ENCODE data around the gene ADRB2. TPM values are rescaled to one million over a fixed set of nuclear protein-coding genes. Genes with fewer than 3 reads are reported as not detected.

Gene ADRB2
- total and polyA plus RNA-seq, 11 donors: 1.8 to 8.3 (median 5.2) TPM

DNA sequence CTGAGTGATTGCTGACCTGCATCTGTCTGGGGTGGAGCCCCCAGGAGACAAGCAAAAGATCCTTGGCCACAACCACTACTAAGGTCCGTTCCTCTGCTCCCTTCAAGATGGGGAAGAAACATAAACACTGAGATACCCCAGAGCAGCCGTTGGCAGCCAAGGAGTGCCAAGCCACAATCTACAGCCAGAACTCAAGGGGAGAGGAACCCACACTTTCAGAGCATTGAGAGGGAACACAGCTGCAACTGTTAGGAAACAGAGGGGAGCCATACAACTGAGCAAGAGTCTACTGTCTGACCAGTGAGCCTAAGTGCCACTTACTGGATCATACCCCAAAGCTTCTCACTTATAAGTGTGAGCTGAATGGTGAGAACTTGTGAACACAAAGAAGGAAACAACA lies 44.6 kb upstream of the ADRB2 start:
- no peaks in the 10 kb centered on the region for H3K27me3 ChIP-seq
- H3K4me3 ChIP-seq: no peak overlapping the region
- intact Hi-C loops (cut with DNase I): no loop called here
- WGBS, 4 donors: 48 to 61% (median 55%) methylated on average over 2 of the region's 2 CpGs
- no peak for ATAC-seq
- no peak overlapping the region for H3K27ac ChIP-seq
- H3K4me1 ChIP-seq: no peaks in the 10 kb centered on the region
- no peak for TF ChIP-seq POLR2A (IDR thresholded peaks at IDR 0.05)
- TF ChIP-seq, protein P1, sequence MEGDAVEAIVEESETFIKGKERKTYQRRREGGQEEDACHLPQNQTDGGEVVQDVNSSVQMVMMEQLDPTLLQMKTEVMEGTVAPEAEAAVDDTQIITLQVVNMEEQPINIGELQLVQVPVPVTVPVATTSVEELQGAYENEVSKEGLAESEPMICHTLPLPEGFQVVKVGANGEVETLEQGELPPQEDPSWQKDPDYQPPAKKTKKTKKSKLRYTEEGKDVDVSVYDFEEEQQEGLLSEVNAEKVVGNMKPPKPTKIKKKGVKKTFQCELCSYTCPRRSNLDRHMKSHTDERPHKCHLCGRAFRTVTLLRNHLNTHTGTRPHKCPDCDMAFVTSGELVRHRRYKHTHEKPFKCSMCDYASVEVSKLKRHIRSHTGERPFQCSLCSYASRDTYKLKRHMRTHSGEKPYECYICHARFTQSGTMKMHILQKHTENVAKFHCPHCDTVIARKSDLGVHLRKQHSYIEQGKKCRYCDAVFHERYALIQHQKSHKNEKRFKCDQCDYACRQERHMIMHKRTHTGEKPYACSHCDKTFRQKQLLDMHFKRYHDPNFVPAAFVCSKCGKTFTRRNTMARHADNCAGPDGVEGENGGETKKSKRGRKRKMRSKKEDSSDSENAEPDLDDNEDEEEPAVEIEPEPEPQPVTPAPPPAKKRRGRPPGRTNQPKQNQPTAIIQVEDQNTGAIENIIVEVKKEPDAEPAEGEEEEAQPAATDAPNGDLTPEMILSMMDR (IDR thresholded peaks at IDR 0.05): no peak
- H3K9me3 ChIP-seq: no peaks in the 10 kb centered on the region
- no peak for DNase-seq
- H3K36me3 ChIP-seq: no peaks in the 10 kb centered on the region

DNA sequence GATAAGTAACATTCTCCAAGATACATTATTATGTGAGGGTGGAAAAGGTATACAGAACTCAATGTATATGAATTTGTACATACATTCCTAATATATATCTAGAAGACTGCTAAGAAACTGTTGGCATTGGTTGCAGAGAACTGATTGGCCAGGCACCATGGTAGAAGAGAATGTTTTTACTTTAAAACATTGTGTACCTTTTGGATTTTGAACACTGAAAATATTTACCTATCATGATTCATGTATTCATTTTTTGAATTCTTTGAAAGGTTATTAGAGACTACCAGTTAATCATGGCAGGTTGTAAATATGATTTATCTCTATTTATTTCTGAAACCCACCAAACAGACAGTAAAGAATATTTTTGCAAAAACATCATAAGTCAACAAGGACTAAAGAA lies 41.2 kb upstream of the ADRB2 start:
- DNase-seq: no peak
- TF ChIP-seq POLR2A (IDR thresholded peaks at IDR 0.05): no peak
- TF ChIP-seq, protein P1 (IDR thresholded peaks at IDR 0.05): no peak
- H3K4me1 ChIP-seq: no peaks in the 10 kb centered on the region
- no peaks in the 10 kb centered on the region for H3K27me3 ChIP-seq
- intact Hi-C loops (cut with DNase I): loop anchor here in 1 of 10 donors (5.0 kb wide), 1 partner anchor 38 kb away; no protein-coding TSS in a partner anchor
- no peak overlapping the region for H3K4me3 ChIP-seq
- H3K9me3 ChIP-seq: no peaks in the 10 kb centered on the region
- no peaks in the 10 kb centered on the region for H3K36me3 ChIP-seq
- H3K27ac ChIP-seq: no peak overlapping the region
- ATAC-seq: no peak

DNA sequence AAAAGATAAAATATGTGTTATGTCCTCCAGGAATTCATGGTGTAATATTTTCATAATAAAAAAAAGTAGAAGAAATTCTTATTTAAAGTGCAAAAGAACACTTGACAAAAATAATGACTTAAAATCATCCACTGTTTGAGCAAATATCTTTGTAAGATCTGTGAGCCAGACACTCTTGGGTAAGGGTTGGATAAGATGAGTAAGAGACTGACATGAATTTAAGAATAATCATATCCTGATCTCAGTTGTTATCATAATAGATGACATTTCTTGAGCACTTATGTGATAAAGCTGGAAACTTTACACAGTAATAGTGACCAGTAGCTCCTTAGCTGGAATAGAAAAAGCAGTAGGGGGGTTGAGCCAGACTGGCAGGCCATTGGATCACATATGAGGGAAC lies 40.0 kb upstream of the ADRB2 start:
- intact Hi-C loops (cut with DNase I): loop anchor here in 1 of 10 donors (5.0 kb wide), 1 partner anchor 39 kb away; no protein-coding TSS in a partner anchor
- H3K4me1 ChIP-seq: no peaks in the 10 kb centered on the region
- no peaks in the 10 kb centered on the region for H3K27me3 ChIP-seq
- TF ChIP-seq POLR2A (IDR thresholded peaks at IDR 0.05): no peak
- TF ChIP-seq, protein P1 (IDR thresholded peaks at IDR 0.05): no peak
- no peaks in the 10 kb centered on the region for H3K9me3 ChIP-seq
- H3K36me3 ChIP-seq: no peaks in the 10 kb centered on the region
- DNase-seq (no peak), ATAC-seq (no peak)
- no peak overlapping the region for H3K4me3 ChIP-seq
- no peak overlapping the region for H3K27ac ChIP-seq

DNA sequence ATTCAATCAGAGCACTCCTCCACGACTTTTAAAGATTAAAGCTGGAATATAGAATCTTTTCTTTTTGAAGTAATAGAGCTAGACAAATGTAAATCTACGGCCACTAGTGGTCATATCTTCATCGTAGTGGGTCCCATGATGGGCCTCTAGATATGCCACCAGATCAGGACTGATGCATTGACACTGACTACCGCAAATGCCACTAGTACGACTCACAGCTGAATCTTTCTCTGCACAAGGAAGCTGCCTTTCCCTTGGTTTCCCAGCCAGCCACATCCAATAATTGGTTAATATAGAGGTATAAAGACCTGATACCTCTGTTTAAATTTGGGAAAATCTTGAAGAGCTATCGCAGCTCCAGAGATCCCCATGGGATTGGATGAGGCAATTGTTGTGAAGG lies 37.8 kb upstream of the ADRB2 start:
- no peak for ATAC-seq
- H3K27ac ChIP-seq: no peak overlapping the region
- 84 to 94% (median 91%) methylated on average over 6 of the region's 6 CpGs for WGBS, 4 donors
- no peak for DNase-seq
- H3K4me3 ChIP-seq: no peak overlapping the region
- no peaks in the 10 kb centered on the region for H3K27me3 ChIP-seq
- TF ChIP-seq, protein P1 (IDR thresholded peaks at IDR 0.05): no peak
- TF ChIP-seq POLR2A (IDR thresholded peaks at IDR 0.05): no peak
- H3K36me3 ChIP-seq: no peaks in the 10 kb centered on the region
- no peaks in the 10 kb centered on the region for H3K9me3 ChIP-seq
- intact Hi-C loops (cut with DNase I): loop anchor here in 1 of 10 donors (5.0 kb wide), 1 partner anchor 41 kb away; no protein-coding TSS in a partner anchor
- H3K4me1 ChIP-seq: peaks cover 0 to 8% (median 0%) of the 10 kb centered on the region in 12 donors

Measured in heart left ventricle (tissue), 16 donors.